T47D (cell line): ENCODE measurements around the gene THSD7B.
"Not testable (repeated sequence)": the region's sequence is repeated elsewhere in the genome, so short reads cannot be mapped to it uniquely, and the experiment has no call there.

Source experiments
- DNase-seq, 2 experiments: peaks; one replicate each; pipeline versions ENCODE4 v3.0.0 to v3.0.0-alpha.2; 2011 to 2012; ENCODE audit warnings: low read depth in 1 of 2, low spot score in 1 of 2
- JUND ChIP-seq: IDR thresholded peaks from 2 replicates; pipeline ENCODE4 v1.6.1; 2012; ENCODE audit warnings: low read depth
- in situ Hi-C: cut with HindIII; loops from 2 replicates; pipeline ENCODE4 v1.10.0; 2016; ENCODE audit warnings: low sequenced_read_pairs, low pct_unique_long_range_greater_than_20kb

Gene THSD7B

GRCh38 chr2:136917411-136917881, 152.1 kb downstream of the THSD7B start:
- DNase-seq: no peak
- TF ChIP-seq JUND: no peak
- in situ Hi-C loops: no loop called here

GRCh38 chr2:136919682-136920081, 154.3 kb downstream of the THSD7B start:
- no peak for DNase-seq
- TF ChIP-seq JUND: no peak
- in situ Hi-C loops: no loop called here

- peak in 1 of 2 experiments; percentile 12 for DNase-seq
- no peak for TF ChIP-seq JUND
- in situ Hi-C loops: no loop called here
Measured at GRCh38 chr2:136920652-136921333, 155.4 kb downstream of the THSD7B start.

- DNase-seq: no peak
- no peak for TF ChIP-seq JUND
- in situ Hi-C loops: no loop called here
Measured at GRCh38 chr2:136927156-136927555, 161.8 kb downstream of the THSD7B start.

GRCh38 chr2:136929531-136929930, 164.2 kb downstream of the THSD7B start:
- DNase-seq: no peak
- in situ Hi-C loops: no loop called here
- TF ChIP-seq JUND: no peak

- in situ Hi-C loops: no loop called here
- DNase-seq: peak in 1 of 2 experiments; percentile 41
- TF ChIP-seq JUND: no peak
Measured at GRCh38 chr2:136932700-136933099, 167.4 kb downstream of the THSD7B start.

GRCh38 chr2:136935119-136935518, 169.8 kb downstream of the THSD7B start:
- no peak for TF ChIP-seq JUND
- in situ Hi-C loops: no loop called here

GRCh38 chr2:136956050-136956449, 190.7 kb downstream of the THSD7B start:
- DNase-seq: no peak
- TF ChIP-seq JUND: no peak
- in situ Hi-C loops: no loop called here

More at GRCh38 chr2:136935119-136935518, 169.8 kb downstream of the THSD7B start:
- DNase-seq: no peak

- in situ Hi-C loops: no loop called here
- DNase-seq: no peak
- TF ChIP-seq JUND: no peak
Measured at GRCh38 chr2:136957044-136957443, 191.7 kb downstream of the THSD7B start.

GRCh38 chr2:136962105-136962725, 196.9 kb downstream of the THSD7B start:
- in situ Hi-C loops: no loop called here
- DNase-seq: no peak
- TF ChIP-seq JUND: no peak

- TF ChIP-seq JUND: no peak
- in situ Hi-C loops: no loop called here
- no peak for DNase-seq
Measured at GRCh38 chr2:136966485-136966884, 201.1 kb downstream of the THSD7B start.

GRCh38 chr2:136980303-136980702, 215.0 kb downstream of the THSD7B start:
- TF ChIP-seq JUND: no peak
- in situ Hi-C loops: no loop called here
- no peak for DNase-seq

- in situ Hi-C loops, DNase-seq: not testable (repeated sequence)
Measured at GRCh38 chr2:136981689-136982088, 216.3 kb downstream of the THSD7B start.

- no peak for TF ChIP-seq JUND
- no peak for DNase-seq
- in situ Hi-C loops: no loop called here
Measured at GRCh38 chr2:136985044-136985443, 219.7 kb downstream of the THSD7B start.
